ENCODE measurements around the gene TUFT1.

Gene TUFT1

GRCh38 chr1:151510957-151511635 lies 29.0 kb upstream of the TUFT1 start, which contains the start of gene CGN:
CGN (plus strand) TSS chr1:151511387; CDS start chr1:151518520, 7,133 bp downstream.
- TF ChIP-seq NFIC (IDR thresholded peaks at IDR 0.05) (peak; percentile 14; the same call in 1 of the 2 replicates), CREB1 (IDR thresholded peaks at IDR 0.05; ENCODE audit: low read depth) (no peak), CEBPB (IDR thresholded peaks at IDR 0.05) (no peak), TCF12 (IDR thresholded peaks at IDR 0.05; ENCODE audit: low read depth) (no peak; the same call in 1 of the 2 replicates), ZBTB7A (IDR thresholded peaks at IDR 0.05; ENCODE audit: low read depth) (peak; percentile 96), EP300 (IDR thresholded peaks at IDR 0.05; ENCODE audit: borderline replicate concordance) (peak; percentile 14; the same call in 1 of the 2 replicates), EGR1 (IDR thresholded peaks at IDR 0.05) (no peak), TAF1 (IDR thresholded peaks at IDR 0.05; ENCODE audit: low read depth) (no peak; the same call in 1 of the 2 replicates), TEAD4 (IDR thresholded peaks at IDR 0.05) (no peak), RAD21 (IDR thresholded peaks at IDR 0.05; ENCODE audit: low read depth) (no peak), YY1 (IDR thresholded peaks at IDR 0.05; ENCODE audit: low read depth) (peak; percentile 87), FOXM1 (IDR thresholded peaks at IDR 0.05; ENCODE audit: borderline replicate concordance, low read depth) (0 out of 2 replicates have a peak, but pooled peaks have one; percentile 4)
- TF ChIP-seq, protein P1, sequence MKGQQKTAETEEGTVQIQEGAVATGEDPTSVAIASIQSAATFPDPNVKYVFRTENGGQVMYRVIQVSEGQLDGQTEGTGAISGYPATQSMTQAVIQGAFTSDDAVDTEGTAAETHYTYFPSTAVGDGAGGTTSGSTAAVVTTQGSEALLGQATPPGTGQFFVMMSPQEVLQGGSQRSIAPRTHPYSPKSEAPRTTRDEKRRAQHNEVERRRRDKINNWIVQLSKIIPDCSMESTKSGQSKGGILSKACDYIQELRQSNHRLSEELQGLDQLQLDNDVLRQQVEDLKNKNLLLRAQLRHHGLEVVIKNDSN (IDR thresholded peaks at IDR 0.05), result peak; percentile 94
- TF ChIP-seq, protein P2, sequence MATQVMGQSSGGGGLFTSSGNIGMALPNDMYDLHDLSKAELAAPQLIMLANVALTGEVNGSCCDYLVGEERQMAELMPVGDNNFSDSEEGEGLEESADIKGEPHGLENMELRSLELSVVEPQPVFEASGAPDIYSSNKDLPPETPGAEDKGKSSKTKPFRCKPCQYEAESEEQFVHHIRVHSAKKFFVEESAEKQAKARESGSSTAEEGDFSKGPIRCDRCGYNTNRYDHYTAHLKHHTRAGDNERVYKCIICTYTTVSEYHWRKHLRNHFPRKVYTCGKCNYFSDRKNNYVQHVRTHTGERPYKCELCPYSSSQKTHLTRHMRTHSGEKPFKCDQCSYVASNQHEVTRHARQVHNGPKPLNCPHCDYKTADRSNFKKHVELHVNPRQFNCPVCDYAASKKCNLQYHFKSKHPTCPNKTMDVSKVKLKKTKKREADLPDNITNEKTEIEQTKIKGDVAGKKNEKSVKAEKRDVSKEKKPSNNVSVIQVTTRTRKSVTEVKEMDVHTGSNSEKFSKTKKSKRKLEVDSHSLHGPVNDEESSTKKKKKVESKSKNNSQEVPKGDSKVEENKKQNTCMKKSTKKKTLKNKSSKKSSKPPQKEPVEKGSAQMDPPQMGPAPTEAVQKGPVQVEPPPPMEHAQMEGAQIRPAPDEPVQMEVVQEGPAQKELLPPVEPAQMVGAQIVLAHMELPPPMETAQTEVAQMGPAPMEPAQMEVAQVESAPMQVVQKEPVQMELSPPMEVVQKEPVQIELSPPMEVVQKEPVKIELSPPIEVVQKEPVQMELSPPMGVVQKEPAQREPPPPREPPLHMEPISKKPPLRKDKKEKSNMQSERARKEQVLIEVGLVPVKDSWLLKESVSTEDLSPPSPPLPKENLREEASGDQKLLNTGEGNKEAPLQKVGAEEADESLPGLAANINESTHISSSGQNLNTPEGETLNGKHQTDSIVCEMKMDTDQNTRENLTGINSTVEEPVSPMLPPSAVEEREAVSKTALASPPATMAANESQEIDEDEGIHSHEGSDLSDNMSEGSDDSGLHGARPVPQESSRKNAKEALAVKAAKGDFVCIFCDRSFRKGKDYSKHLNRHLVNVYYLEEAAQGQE (IDR thresholded peaks at IDR 0.05; ENCODE audit: low read depth), result no peak
- TF ChIP-seq, protein P3, sequence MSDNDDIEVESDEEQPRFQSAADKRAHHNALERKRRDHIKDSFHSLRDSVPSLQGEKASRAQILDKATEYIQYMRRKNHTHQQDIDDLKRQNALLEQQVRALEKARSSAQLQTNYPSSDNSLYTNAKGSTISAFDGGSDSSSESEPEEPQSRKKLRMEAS (IDR thresholded peaks at IDR 0.05), result peak; percentile 49; the same call in 1 of the 2 replicates

DNA sequence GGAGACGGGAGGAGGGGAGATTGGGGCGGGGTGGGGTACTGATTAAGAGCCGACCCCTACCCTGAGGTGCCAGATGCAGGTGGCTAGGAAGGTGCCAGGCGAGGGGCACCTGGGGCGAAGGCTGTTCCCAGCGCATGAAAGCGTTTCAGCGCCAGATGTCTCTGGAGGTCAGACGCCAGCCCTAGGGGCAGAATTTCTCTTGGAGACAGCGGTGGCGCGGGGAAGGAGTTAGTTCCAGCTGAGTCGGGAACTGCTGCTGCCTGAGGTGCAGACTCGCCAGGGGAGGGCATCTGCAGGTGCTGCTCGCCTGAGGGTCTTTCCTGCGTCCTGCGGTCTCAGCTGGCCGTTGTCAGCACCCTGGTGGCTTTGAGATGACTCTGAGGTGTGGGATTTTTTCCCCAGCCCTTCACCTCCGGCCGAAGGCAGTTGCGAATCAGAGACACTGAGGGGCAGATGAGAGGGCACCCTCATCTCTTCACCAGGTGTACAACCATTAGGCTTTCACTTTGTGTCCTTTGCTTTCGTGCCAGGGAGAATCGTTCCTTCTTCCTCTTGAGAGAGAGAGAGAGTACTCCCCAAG lies 28.4 kb upstream of the TUFT1 start:
- peak; percentile 6; the same call in 1 of the 2 replicates for TF ChIP-seq EP300 (IDR thresholded peaks at IDR 0.05; ENCODE audit: borderline replicate concordance)
- TF ChIP-seq TCF12 (IDR thresholded peaks at IDR 0.05; ENCODE audit: low read depth), result no peak
- TF ChIP-seq RAD21 (IDR thresholded peaks at IDR 0.05; ENCODE audit: low read depth), result peak; percentile 3; the same call in 1 of the 2 replicates
- no peak for TF ChIP-seq CREB1 (IDR thresholded peaks at IDR 0.05; ENCODE audit: low read depth)
- TF ChIP-seq NFIC (IDR thresholded peaks at IDR 0.05), result no peak
- peak; percentile 28; the same call in 1 of the 2 replicates for TF ChIP-seq TAF1 (IDR thresholded peaks at IDR 0.05; ENCODE audit: low read depth)
- TF ChIP-seq, protein P2 (IDR thresholded peaks at IDR 0.05; ENCODE audit: low read depth), result no peak
- TF ChIP-seq YY1 (IDR thresholded peaks at IDR 0.05; ENCODE audit: low read depth), result no peak
- TF ChIP-seq CEBPB (IDR thresholded peaks at IDR 0.05), result no peak

DNA sequence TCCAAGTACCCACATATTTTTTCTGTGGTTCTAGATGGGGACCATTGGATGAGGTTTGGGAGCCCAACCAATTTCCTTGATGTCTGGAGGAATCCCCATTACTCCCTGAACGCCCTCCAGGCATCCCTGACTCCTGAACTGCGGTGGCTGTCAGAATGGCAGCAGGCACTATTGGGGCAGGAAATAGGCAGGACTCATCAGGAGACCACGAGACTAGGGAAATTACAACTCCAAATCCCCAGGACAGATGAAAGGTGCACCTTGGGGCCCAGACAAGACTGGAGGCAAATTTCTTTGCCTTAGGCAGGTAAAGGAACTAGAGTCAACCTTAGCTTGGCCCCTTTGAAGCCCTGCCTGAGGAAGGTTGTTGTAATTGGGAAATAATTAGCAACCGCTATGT lies 27.8 kb upstream of the TUFT1 start:
- TF ChIP-seq YY1 (IDR thresholded peaks at IDR 0.05; ENCODE audit: low read depth) (no peak), NFIC (IDR thresholded peaks at IDR 0.05) (no peak), TCF12 (IDR thresholded peaks at IDR 0.05; ENCODE audit: low read depth) (no peak), RAD21 (IDR thresholded peaks at IDR 0.05; ENCODE audit: low read depth) (no peak), TAF1 (IDR thresholded peaks at IDR 0.05; ENCODE audit: low read depth) (no peak), CEBPB (IDR thresholded peaks at IDR 0.05) (no peak), ZBTB7A (IDR thresholded peaks at IDR 0.05; ENCODE audit: low read depth) (no peak), EP300 (IDR thresholded peaks at IDR 0.05; ENCODE audit: borderline replicate concordance) (no peak)
- TF ChIP-seq, protein P2 (IDR thresholded peaks at IDR 0.05; ENCODE audit: low read depth), result no peak

GRCh38 chr1:151512801-151513625 lies 27.1 kb upstream of the TUFT1 start:
- TF ChIP-seq EGR1 (IDR thresholded peaks at IDR 0.05) (no peak), RAD21 (IDR thresholded peaks at IDR 0.05; ENCODE audit: low read depth) (peak; percentile 32; the same call in 1 of the 2 replicates), YY1 (IDR thresholded peaks at IDR 0.05; ENCODE audit: low read depth) (peak; percentile 66), ZBTB7A (IDR thresholded peaks at IDR 0.05; ENCODE audit: low read depth) (peak; percentile 90), NFIC (IDR thresholded peaks at IDR 0.05) (peak; percentile 85), EP300 (IDR thresholded peaks at IDR 0.05; ENCODE audit: borderline replicate concordance) (peak; percentile 84), TCF12 (IDR thresholded peaks at IDR 0.05; ENCODE audit: low read depth) (peak; percentile 95), FOXM1 (IDR thresholded peaks at IDR 0.05; ENCODE audit: borderline replicate concordance, low read depth) (peak; percentile 83), TAF1 (IDR thresholded peaks at IDR 0.05; ENCODE audit: low read depth) (0 out of 2 replicates have a peak, but pooled peaks have one; percentile 42), TEAD4 (IDR thresholded peaks at IDR 0.05) (peak; percentile 83), CEBPB (IDR thresholded peaks at IDR 0.05) (no peak)
- TF ChIP-seq, protein P3 (IDR thresholded peaks at IDR 0.05), result peak; percentile 70; the same call in 1 of the 2 replicates
- TF ChIP-seq, protein P1 (IDR thresholded peaks at IDR 0.05), result no peak
- TF ChIP-seq, protein P2 (IDR thresholded peaks at IDR 0.05; ENCODE audit: low read depth), result no peak

All from Ishikawa (cell line).